K562 (cell line): ENCODE data around the gene DNAJC1. TPM values are rescaled to one million over a fixed set of nuclear protein-coding genes. Genes with fewer than 3 reads are reported as not detected.

Experiments
- DLX4 ChIP-seq: fragments of 250-450 bp; sonication (Bioruptor Pico); IDR thresholded peaks from 2 replicates; pipeline ENCODE4 v1.6.1; 2021; ENCODE audit warnings: mild to moderate bottlenecking
- ELF1 ChIP-seq: fragments of 200-800 bp; sonication (Bioruptor generic); IDR thresholded peaks from 2 replicates; pipeline ENCODE4 v1.6.1; 2016; ENCODE audit warnings: missing genetic modification characterization, missing compliant biosample characterization
- GTF2A2 ChIP-seq: IDR thresholded peaks from 2 replicates; pipeline ENCODE4 v1.6.1; 2016; ENCODE audit warnings: mild to moderate bottlenecking, missing genetic modification characterization, missing compliant biosample characterization
- NFIC ChIP-seq: fragments of 450-650 bp; IDR thresholded peaks from 2 replicates; pipeline ENCODE4 v1.6.1; 2017; ENCODE audit warnings: mild to moderate bottlenecking, inconsistent platforms
- NR1H2 ChIP-seq: sonication (generic); formaldehyde crosslinking; IDR thresholded peaks from 2 replicates; pipeline ENCODE4 v1.4.0; 2020; ENCODE audit warnings: mild to moderate bottlenecking, missing genetic modification reagents
- RBFOX2 ChIP-seq: fragments of 200-400 bp; formaldehyde crosslinking; IDR thresholded peaks from 2 replicates; pipeline ENCODE4 v1.6.1; 2017; ENCODE audit warnings: low read depth, mild to moderate bottlenecking, low read length, moderate library complexity
- TSC22D4 ChIP-seq: fragments of 450-650 bp; IDR thresholded peaks from 2 replicates; pipeline ENCODE4 v1.6.1; 2016; ENCODE audit warnings: missing genetic modification characterization, missing biosample characterization, control low read depth
- ZNF174 ChIP-seq: fragments of 250-450 bp; sonication (Bioruptor Pico); IDR thresholded peaks from 2 replicates; pipeline ENCODE4 v1.4.0; 2020; ENCODE audit warnings: mild to moderate bottlenecking
- ZNF551 ChIP-seq: fragments of 250-450 bp; sonication (Bioruptor Pico); IDR thresholded peaks from 2 replicates; pipeline ENCODE4 v1.5.0; 2021; ENCODE audit warnings: mild to moderate bottlenecking, moderate library complexity
- polyA plus RNA-seq, 8 experiments: library from polyadenylated mRNA; depleted of rRNA in 4 of 8; stranded (reverse) in 5 of 8; unstranded in 3 of 8; fragments of >200 nt; fragmentation: Nextera tagmentation in 2 of 8; fragmentation: Illumina TruSeq in 1 of 8; extraction: Ambion mirVana in 2 of 8; extraction: Trizol in 1 of 8; gene quantifications; 2 replicates each; pipeline versions ENCODE4 v1.2.1 to v1.2.3, GENCODE V29; 2011 to 2014; ENCODE audit warnings: inconsistent platforms in 1 of 8, missing spikeins in 1 of 8
- total RNA-seq, 7 experiments: library from RNA; depleted of rRNA in 6 of 7; stranded (reverse); fragments of >200 nt in 6 of 7; fragmentation: Illumina TruSeq in 2 of 7; extraction: Trizol in 2 of 7; gene quantifications; 2 replicates each; pipeline versions ENCODE4 v1.2.1 to v1.2.3, GENCODE V29; 2011 to 2021; ENCODE audit warnings: low replicate concordance in 1 of 7
- TF ChIP-seq, protein P1 (sequence below): fragments of 250-450 bp; sonication (Bioruptor Pico); IDR thresholded peaks from 2 replicates; pipeline ENCODE4 v1.4.0; 2020; ENCODE audit warnings: mild to moderate bottlenecking, moderate library complexity
- TF ChIP-seq, protein P2 (sequence below), 2 experiments: fragments of 450-650 bp; IDR thresholded peaks; 2 replicates each; pipeline ENCODE4 v1.6.1; 2016; ENCODE audit warnings: mild to moderate bottlenecking in 2 of 2, borderline replicate concordance in 1 of 2, low read depth in 1 of 2, moderate library complexity in 1 of 2
- TF ChIP-seq, protein P3 (sequence below), 2 experiments: IDR thresholded peaks; 2 replicates each; pipeline ENCODE4 v1.6.1; 2011; ENCODE audit warnings: borderline replicate concordance in 1 of 2, control low read depth in 1 of 2, low read depth in 1 of 2, low read length in 1 of 2, mild to moderate bottlenecking in 1 of 2, mixed read lengths in 1 of 2, moderate library complexity in 1 of 2; ENCODE audit not compliant: insufficient read depth in 1 of 2, insufficient read length in 1 of 2, poor library complexity in 1 of 2, severe bottlenecking in 1 of 2; ENCODE audit errors: extremely low read depth in 1 of 2
- TF ChIP-seq, protein P4 (sequence below): sonication (generic); formaldehyde crosslinking; IDR thresholded peaks from 2 replicates; pipeline ENCODE4 v1.8.1; 2023; ENCODE audit warnings: mild to moderate bottlenecking, missing genetic modification reagents

DNAJC1 gene
- total and polyA plus RNA-seq, 9 of the 15 experiments (the other 6 are each of a cell fraction or from before 2014, with no cell fraction given): 5.4 to 77.6 (median 40.3) TPM

DNA sequence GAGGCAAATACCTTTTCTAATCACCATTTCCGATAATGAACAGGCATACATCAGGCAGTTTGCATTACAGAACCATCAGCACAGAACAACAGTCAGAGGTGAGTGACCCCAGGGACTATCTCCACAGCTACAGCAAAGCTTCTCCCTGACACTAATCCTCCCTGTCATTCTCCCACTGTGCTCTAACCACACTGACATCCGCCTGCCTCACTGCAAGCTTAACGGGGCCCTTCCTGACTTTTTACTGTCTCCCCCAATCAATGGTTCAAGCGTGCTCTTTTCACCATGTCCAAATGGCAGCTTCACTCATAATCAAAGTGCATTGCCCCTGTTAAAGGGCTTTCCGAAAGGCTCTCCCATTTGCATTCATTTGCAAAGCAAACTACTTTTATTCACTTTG, 196.3 kb downstream of the DNAJC1 start (continued):
- TF ChIP-seq, protein P1, sequence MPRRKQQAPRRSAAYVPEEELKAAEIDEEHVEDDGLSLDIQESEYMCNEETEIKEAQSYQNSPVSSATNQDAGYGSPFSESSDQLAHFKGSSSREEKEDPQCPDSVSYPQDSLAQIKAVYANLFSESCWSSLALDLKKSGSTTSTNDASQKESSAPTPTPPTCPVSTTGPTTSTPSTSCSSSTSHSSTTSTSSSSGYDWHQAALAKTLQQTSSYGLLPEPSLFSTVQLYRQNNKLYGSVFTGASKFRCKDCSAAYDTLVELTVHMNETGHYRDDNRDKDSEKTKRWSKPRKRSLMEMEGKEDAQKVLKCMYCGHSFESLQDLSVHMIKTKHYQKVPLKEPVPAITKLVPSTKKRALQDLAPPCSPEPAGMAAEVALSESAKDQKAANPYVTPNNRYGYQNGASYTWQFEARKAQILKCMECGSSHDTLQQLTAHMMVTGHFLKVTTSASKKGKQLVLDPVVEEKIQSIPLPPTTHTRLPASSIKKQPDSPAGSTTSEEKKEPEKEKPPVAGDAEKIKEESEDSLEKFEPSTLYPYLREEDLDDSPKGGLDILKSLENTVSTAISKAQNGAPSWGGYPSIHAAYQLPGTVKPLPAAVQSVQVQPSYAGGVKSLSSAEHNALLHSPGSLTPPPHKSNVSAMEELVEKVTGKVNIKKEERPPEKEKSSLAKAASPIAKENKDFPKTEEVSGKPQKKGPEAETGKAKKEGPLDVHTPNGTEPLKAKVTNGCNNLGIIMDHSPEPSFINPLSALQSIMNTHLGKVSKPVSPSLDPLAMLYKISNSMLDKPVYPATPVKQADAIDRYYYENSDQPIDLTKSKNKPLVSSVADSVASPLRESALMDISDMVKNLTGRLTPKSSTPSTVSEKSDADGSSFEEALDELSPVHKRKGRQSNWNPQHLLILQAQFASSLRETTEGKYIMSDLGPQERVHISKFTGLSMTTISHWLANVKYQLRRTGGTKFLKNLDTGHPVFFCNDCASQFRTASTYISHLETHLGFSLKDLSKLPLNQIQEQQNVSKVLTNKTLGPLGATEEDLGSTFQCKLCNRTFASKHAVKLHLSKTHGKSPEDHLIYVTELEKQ (CRISPR knock-in tag): no peak
- TF ChIP-seq, protein P2, sequence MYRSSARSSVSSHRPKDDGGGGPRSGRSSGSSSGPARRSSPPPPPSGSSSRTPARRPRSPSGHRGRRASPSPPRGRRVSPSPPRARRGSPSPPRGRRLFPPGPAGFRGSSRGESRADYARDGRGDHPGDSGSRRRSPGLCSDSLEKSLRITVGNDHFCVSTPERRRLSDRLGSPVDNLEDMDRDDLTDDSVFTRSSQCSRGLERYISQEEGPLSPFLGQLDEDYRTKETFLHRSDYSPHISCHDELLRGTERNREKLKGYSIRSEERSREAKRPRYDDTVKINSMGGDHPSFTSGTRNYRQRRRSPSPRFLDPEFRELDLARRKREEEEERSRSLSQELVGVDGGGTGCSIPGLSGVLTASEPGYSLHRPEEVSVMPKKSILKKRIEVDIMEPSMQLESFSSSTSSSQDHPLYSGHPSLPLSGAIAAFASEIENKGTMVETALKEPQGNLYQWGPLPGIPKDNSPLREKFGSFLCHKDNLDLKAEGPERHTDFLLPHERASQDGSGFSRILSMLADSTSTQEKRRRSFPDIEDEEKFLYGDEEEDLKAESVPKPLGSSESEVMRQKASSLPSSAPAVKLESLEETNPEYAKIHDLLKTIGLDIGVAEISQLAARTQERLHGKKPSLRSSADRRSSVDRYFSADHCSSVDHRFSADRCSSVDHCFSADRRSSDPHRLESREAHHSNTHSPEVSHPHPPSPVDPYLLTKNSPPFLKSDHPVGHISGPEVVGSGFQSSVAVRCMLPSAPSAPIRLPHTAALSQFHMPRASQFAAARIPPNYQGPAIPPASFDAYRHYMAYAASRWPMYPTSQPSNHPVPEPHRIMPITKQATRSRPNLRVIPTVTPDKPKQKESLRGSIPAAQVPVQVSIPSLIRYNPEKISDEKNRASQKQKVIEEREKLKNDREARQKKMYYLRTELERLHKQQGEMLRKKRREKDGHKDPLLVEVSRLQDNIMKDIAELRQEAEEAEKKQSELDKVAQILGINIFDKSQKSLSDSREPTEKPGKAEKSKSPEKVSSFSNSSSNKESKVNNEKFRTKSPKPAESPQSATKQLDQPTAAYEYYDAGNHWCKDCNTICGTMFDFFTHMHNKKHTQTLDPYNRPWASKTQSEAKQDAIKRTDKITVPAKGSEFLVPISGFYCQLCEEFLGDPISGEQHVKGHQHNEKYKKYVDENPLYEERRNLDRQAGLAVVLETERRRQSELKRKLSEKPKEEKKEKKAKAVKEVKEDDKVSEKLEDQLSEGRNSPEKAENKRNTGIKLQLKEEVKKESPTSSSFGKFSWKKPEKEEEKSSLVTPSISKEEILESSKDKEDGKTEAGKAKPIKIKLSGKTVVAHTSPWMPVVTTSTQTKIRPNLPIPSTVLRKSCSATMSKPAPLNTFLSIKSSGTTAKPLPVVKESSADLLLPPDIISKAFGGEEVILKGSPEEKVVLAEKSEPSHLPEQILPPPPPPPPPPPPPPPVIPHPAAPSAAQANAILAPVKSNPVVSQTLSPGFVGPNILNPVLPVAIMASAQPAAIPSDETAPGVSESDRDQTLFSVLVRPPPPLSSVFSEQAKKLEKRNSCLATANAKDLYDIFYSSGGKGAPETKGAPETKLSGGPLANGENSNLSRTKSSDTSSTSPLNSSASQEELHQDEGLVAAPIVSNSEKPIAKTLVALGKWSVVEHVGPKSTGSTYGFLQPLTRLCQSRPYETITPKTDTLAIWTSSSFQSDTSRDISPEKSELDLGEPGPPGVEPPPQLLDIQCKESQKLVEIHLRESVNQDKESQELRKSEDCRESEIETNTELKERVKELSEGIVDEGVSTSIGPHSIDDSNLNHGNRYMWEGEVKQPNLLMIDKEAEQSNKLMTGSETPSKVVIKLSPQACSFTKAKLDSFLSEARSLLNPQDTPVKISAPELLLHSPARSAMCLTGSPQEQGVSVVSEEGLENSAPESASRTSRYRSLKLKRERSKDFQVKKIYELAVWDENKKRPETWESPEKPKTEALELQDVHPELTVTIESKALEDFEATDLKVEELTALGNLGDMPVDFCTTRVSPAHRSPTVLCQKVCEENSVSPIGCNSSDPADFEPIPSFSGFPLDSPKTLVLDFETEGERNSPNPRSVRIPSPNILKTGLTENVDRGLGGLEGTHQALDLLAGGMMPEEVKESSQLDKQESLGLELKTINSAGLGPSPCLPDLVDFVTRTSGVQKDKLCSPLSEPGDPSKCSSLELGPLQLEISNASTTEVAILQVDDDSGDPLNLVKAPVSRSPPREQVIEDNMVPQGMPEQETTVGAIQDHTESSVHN (IDR thresholded peaks at IDR 0.05; ENCODE audit: borderline replicate concordance in 1 of 2, low read depth in 1 of 2): no peak
- TF ChIP-seq NFIC (peak; percentile 68), NR1H2 (CRISPR knock-in tag) (no peak), ZNF551 (CRISPR knock-in tag) (no peak), DLX4 (no peak), GTF2A2 (tag) (no peak), RBFOX2 (peak; percentile 34; the same call in 1 of the 2 replicates), ELF1 (no peak), ZNF174 (no peak), TSC22D4 (tag) (no peak)
- TF ChIP-seq, protein P3, sequence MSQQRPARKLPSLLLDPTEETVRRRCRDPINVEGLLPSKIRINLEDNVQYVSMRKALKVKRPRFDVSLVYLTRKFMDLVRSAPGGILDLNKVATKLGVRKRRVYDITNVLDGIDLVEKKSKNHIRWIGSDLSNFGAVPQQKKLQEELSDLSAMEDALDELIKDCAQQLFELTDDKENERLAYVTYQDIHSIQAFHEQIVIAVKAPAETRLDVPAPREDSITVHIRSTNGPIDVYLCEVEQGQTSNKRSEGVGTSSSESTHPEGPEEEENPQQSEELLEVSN (IDR thresholded peaks at IDR 0.05; ENCODE audit: borderline replicate concordance in 1 of 2, extremely low read depth in 1 of 2, insufficient read depth in 1 of 2, insufficient read length in 1 of 2, low read depth in 1 of 2, low read length in 1 of 2, poor library complexity in 1 of 2, severe bottlenecking in 1 of 2): no peak
- TF ChIP-seq, protein P4, sequence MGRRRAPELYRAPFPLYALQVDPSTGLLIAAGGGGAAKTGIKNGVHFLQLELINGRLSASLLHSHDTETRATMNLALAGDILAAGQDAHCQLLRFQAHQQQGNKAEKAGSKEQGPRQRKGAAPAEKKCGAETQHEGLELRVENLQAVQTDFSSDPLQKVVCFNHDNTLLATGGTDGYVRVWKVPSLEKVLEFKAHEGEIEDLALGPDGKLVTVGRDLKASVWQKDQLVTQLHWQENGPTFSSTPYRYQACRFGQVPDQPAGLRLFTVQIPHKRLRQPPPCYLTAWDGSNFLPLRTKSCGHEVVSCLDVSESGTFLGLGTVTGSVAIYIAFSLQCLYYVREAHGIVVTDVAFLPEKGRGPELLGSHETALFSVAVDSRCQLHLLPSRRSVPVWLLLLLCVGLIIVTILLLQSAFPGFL: no peak
